ENCODE measurements around the gene L3MBTL2. TPM values are rescaled to one million over a fixed set of nuclear protein-coding genes. Genes with fewer than 3 reads are reported as not detected.

L3MBTL2 gene
- total RNA-seq, 4 donors from 2014 or later, result 9.1 to 32.4 (median 14.5) TPM

DNA sequence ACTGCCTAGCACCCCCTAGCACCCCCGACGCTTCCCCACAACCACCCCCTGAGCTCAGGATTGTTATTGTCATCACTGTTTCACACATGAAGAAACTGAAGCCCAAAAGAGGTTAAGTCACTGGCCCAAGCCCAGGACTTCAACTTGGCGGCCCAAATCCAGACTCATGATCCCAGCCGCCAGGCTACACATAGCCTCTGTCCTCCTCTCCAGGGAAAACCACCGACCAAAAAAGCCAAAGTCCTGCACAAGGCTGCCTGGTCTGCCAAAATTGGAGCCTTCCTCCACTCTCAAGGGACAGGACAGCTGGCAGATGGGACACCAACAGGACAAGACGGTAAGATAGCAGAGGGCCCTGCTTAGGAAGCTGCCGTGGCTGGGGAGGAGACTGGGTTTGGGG lies 10.8 kb downstream of the L3MBTL2 start:
- intact Hi-C loops (cut with DNase I; ENCODE audit: low total_unique reads), result no loop called here
- Histone ChIP-seq H3K36me3 (peaks cover 0 to 12% (median 1%) of the 10 kb centered on the region in 4 donors), H3K27ac (no peak overlapping the region), H3K9me3 (no peaks in the 10 kb centered on the region), H3K4me3 (no peak overlapping the region), H3K27me3 (no peaks in the 10 kb centered on the region), H3K4me1 (peaks cover 0 to 26% (median 4%) of the 10 kb centered on the region in 4 donors)
- no peak for DNase-seq
- TF ChIP-seq POLR2AphosphoS5 (IDR thresholded peaks at IDR 0.05), result no peak
- in situ Hi-C loops (cut with MboI; ENCODE audit: low pct_ligation_motif_present in 1 of 4, low pct_unique_long_range_greater_than_20kb in 1 of 4, low sequenced_read_pairs in 3 of 4), result no loop called here
- WGBS, 2 donors (ENCODE audit: low coverage in 1 of 2), result 95 to 100% methylated on average over 3 to 7 of the region's 7 CpGs

DNA sequence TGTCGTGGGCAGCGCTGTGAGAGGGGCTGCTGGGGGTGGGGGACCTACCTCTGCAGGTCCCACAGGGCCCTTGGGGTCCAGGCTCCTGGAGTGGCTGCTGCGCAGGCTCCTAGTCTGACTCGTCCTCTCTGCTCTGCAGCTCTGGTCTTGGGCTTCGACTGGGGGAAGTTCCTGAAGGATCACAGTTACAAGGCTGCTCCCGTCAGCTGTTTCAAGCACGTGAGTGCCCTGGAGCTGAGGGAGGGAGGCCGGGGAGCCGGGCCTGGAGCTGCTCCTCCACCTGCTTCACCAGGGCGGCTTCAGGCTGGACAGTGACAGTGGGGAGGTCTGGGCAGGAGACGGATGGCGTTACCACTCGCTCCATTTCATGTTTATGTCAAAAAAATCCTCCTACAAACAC lies 11.9 kb downstream of the L3MBTL2 start:
- intact Hi-C loops (cut with DNase I; ENCODE audit: low total_unique reads) (no loop called here), in situ Hi-C loops (cut with MboI; ENCODE audit: low pct_ligation_motif_present in 1 of 4, low pct_unique_long_range_greater_than_20kb in 1 of 4, low sequenced_read_pairs in 3 of 4) (no loop called here)
- no peaks in the 10 kb centered on the region for H3K9me3 ChIP-seq
- H3K27me3 ChIP-seq, result no peaks in the 10 kb centered on the region
- peak overlapping the region; percentile 69 to 82 (median 76) for H3K27ac ChIP-seq
- TF ChIP-seq, protein P1, sequence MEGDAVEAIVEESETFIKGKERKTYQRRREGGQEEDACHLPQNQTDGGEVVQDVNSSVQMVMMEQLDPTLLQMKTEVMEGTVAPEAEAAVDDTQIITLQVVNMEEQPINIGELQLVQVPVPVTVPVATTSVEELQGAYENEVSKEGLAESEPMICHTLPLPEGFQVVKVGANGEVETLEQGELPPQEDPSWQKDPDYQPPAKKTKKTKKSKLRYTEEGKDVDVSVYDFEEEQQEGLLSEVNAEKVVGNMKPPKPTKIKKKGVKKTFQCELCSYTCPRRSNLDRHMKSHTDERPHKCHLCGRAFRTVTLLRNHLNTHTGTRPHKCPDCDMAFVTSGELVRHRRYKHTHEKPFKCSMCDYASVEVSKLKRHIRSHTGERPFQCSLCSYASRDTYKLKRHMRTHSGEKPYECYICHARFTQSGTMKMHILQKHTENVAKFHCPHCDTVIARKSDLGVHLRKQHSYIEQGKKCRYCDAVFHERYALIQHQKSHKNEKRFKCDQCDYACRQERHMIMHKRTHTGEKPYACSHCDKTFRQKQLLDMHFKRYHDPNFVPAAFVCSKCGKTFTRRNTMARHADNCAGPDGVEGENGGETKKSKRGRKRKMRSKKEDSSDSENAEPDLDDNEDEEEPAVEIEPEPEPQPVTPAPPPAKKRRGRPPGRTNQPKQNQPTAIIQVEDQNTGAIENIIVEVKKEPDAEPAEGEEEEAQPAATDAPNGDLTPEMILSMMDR (IDR thresholded peaks at IDR 0.05), result no peak
- no peak for TF ChIP-seq POLR2AphosphoS5 (IDR thresholded peaks at IDR 0.05)
- no peak for TF ChIP-seq EP300 (IDR thresholded peaks at IDR 0.05; ENCODE audit: low read depth)
- no peak for TF ChIP-seq POLR2A (IDR thresholded peaks at IDR 0.05)
- H3K4me1 ChIP-seq, result peaks cover 0 to 26% (median 4%) of the 10 kb centered on the region in 4 donors
- DNase-seq, result no peak
- no peak overlapping the region for H3K4me3 ChIP-seq
- H3K36me3 ChIP-seq, result peaks cover 0 to 16% (median 6%) of the 10 kb centered on the region in 4 donors
- 68% methylated on average over 12 of the region's 13 CpGs; no CpG with 5 or more reads in 1 of the 2 donors for WGBS, 2 donors (ENCODE audit: low coverage in 1 of 2)

DNA sequence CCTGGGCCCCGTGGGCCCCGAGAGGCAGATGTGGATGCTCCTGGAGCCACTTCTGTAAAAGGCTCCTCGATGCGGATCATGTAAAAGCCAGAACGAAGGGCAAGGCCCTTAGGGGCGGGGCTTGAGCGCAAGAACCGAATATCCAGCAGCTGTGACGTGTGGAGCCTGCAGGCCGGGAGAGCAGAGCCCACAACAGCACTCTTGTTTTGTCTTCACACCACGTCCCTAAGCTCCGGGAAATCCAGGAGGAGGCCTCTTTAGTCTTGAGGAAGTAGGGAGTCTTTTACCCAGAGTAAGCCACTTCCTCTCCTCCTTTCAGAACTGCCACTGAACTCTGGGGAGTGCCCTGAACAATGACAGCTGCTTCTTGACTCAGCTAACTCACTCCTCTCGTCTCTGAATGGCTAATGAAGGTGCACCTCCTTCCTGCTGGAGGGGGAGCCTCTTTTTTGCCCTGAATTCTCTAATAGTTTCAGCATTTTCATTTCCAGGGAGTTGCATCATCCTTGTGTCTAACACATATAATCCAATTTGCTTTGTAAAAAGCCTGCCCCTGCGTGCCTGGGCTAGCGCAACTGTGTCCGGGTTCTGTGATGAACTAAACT lies 12.5 kb downstream of the L3MBTL2 start:
- WGBS, 2 donors (ENCODE audit: low coverage in 1 of 2), result 57 to 77% methylated on average over 1 to 13 of the region's 16 CpGs
- H3K36me3 ChIP-seq, result peaks cover 0 to 16% (median 6%) of the 10 kb centered on the region in 4 donors
- peaks cover 0 to 26% (median 4%) of the 10 kb centered on the region in 4 donors for H3K4me1 ChIP-seq
- peak; percentile 56 for DNase-seq
- H3K27me3 ChIP-seq, result no peaks in the 10 kb centered on the region
- no peak for TF ChIP-seq EP300 (IDR thresholded peaks at IDR 0.05; ENCODE audit: low read depth)
- TF ChIP-seq POLR2AphosphoS5 (IDR thresholded peaks at IDR 0.05), result peak; percentile 9 to 24 (median 10)
- peak; percentile 34 for TF ChIP-seq POLR2A (IDR thresholded peaks at IDR 0.05)
- TF ChIP-seq, protein P1 (IDR thresholded peaks at IDR 0.05), result no peak
- peak overlapping the region; percentile 69 to 82 (median 76) for H3K27ac ChIP-seq
- in situ Hi-C loops (cut with MboI; ENCODE audit: low pct_ligation_motif_present in 1 of 4, low pct_unique_long_range_greater_than_20kb in 1 of 4, low sequenced_read_pairs in 3 of 4), result no loop called here
- intact Hi-C loops (cut with DNase I; ENCODE audit: low total_unique reads), result no loop called here
- peak overlapping the region in 1 of 4 donors; percentile 14 for H3K4me3 ChIP-seq
- H3K9me3 ChIP-seq, result no peaks in the 10 kb centered on the region

DNA sequence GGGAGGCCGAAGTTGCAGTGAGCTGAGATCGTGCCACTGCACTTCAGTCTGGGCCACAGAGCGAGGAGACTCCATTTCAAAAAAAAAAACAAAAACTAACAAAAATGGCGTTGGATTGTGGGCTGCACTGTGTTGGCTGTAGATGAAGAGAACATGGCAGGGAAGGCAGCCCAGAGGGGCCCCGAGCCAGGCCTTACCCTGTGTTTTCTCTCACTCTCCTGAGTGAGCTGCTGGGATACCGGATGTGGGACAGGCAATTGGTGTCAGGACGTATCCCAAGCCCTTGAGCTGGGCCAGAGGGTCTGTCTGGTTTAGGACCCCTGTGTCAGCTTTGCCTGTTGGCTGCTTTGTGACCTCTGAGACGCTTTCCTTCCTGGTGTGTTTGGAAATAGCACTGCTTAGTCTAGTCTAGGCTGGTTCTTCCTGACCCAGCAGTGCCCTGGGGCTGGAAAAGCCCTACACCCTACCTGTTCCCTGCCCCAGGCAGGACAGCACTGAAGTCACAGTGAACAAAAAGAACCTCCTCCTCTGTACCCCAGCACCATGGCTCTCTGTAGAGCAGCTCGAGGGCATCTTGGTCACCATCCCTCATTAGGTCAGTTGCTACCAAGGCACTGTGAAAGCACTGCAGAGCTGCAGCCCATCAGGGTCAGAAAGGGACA lies 17.9 kb downstream of the L3MBTL2 start:
- DNase-seq, result no peak
- no peaks in the 10 kb centered on the region for H3K27me3 ChIP-seq
- H3K9me3 ChIP-seq, result no peaks in the 10 kb centered on the region
- 90 to 96% methylated on average over 3 to 9 of the region's 9 CpGs for WGBS, 2 donors (ENCODE audit: low coverage in 1 of 2)
- H3K36me3 ChIP-seq, result peaks cover 0 to 42% (median 7%) of the 10 kb centered on the region in 4 donors
- in situ Hi-C loops (cut with MboI; ENCODE audit: low pct_ligation_motif_present in 1 of 4, low pct_unique_long_range_greater_than_20kb in 1 of 4, low sequenced_read_pairs in 3 of 4) (no loop called here), intact Hi-C loops (cut with DNase I; ENCODE audit: low total_unique reads) (no loop called here)
- peaks cover 0 to 5% (median 0%) of the 10 kb centered on the region in 4 donors for H3K4me1 ChIP-seq
- no peak overlapping the region for H3K27ac ChIP-seq
- no peak for TF ChIP-seq EP300 (IDR thresholded peaks at IDR 0.05; ENCODE audit: low read depth)
- TF ChIP-seq, protein P1 (IDR thresholded peaks at IDR 0.05), result no peak
- TF ChIP-seq POLR2A (IDR thresholded peaks at IDR 0.05), result no peak
- TF ChIP-seq POLR2AphosphoS5 (IDR thresholded peaks at IDR 0.05), result no peak
- no peak overlapping the region for H3K4me3 ChIP-seq

Measured in transverse colon (tissue), 4 donors.